SU-DHL-6 (cell line): ENCODE data around the gene FGF19.

Experiments used
- H2AFZ ChIP-seq: fragments of 200-600 bp; sonication (generic); 2 replicates; pipeline ENCODE4 v1.6.1; 2014; ENCODE audit warnings: low read depth, mild to moderate bottlenecking, moderate library complexity, mixed read lengths, antibody characterized with exemption, low read length; ENCODE audit not compliant: severe bottlenecking
- H3F3A ChIP-seq: fragments of 200-600 bp; shearing (Covaris generic); 2 replicates; pipeline ENCODE4 v1.6.0; 2016; ENCODE audit warnings: antibody characterized with exemption, mild to moderate bottlenecking; ENCODE audit not compliant: insufficient read depth
- H3K27ac ChIP-seq: fragments of 200-600 bp; sonication (generic); 2 replicates; pipeline ENCODE4 v1.5.1; 2016; ENCODE audit warnings: low read depth, mild to moderate bottlenecking, low read length, moderate library complexity, mixed read lengths
- H3K27me3 ChIP-seq: fragments of 200-600 bp; sonication (generic), shearing (Covaris generic); 2 replicates; pipeline ENCODE4 v1.6.0; 2014; ENCODE audit warnings: mild to moderate bottlenecking, low read length
- H3K36me3 ChIP-seq: fragments of 200-600 bp; sonication (generic); 2 replicates; pipeline ENCODE4 v1.6.1; 2014; ENCODE audit warnings: mild to moderate bottlenecking, low read length, mixed read lengths
- H3K4me2 ChIP-seq: fragments of 300-600, 200-600 bp; shearing (Covaris generic), sonication (generic); 2 replicates; pipeline ENCODE4 v1.6.0; 2014; ENCODE audit warnings: low read length, low read depth, mild to moderate bottlenecking; ENCODE audit not compliant: poor library complexity, severe bottlenecking
- H3K4me3 ChIP-seq: fragments of 200-600 bp; sonication (generic); 2 replicates; pipeline ENCODE4 v1.5.1; 2014; ENCODE audit warnings: antibody characterized with exemption, low read length, mild to moderate bottlenecking, mixed read lengths; ENCODE audit not compliant: insufficient read depth, poor library complexity, severe bottlenecking
- H3K79me2 ChIP-seq: fragments of 200-600 bp; sonication (generic); 2 replicates; pipeline ENCODE4 v1.6.1; 2014; ENCODE audit warnings: mild to moderate bottlenecking, low read length, moderate library complexity; ENCODE audit not compliant: insufficient read depth
- H3K9ac ChIP-seq: fragments of 200-600 bp; sonication (generic); 2 replicates; pipeline ENCODE4 v1.7.0; 2014; ENCODE audit warnings: mild to moderate bottlenecking, low read length
- H3K9me2 ChIP-seq: fragments of 200-600 bp; sonication (generic); replicated peaks from 2 replicates; pipeline ENCODE4 v1.6.1; 2014; ENCODE audit warnings: low read length; ENCODE audit not compliant: insufficient read depth
- H3K9me3 ChIP-seq: fragments of 200-600 bp; sonication (generic); 2 replicates; pipeline ENCODE4 v1.6.1; 2014; ENCODE audit warnings: low read length, mixed read lengths; ENCODE audit not compliant: insufficient read depth
- H4K20me1 ChIP-seq: fragments of 200-600 bp; sonication (generic); 2 replicates; pipeline ENCODE4 v1.6.1; 2014; ENCODE audit warnings: low read depth, mild to moderate bottlenecking, antibody characterized with exemption, low read length, moderate library complexity, mixed read lengths
- CTCF ChIP-seq: fragments of 200-600 bp; sonication (generic); IDR thresholded peaks from one replicate; pipeline ENCODE4 v1.5.1; 2017; ENCODE audit warnings: antibody characterized with exemption, mild to moderate bottlenecking, low read length, moderate library complexity; ENCODE audit not compliant: insufficient read depth, poor library complexity, severe bottlenecking
- EZH2phosphoT487 ChIP-seq: fragments of 200-600 bp; sonication (generic), shearing (Covaris generic); conservative IDR thresholded peaks from 2 replicates; pipeline ENCODE4 v1.6.1; 2018; ENCODE audit warnings: mild to moderate bottlenecking, antibody characterized with exemption, low read length, moderate library complexity, mixed read lengths

Gene FGF19

GRCh38 chr11:69655479-69656428, 48.1 kb downstream of the FGF19 start:
- Histone ChIP-seq H4K20me1 (no peaks in the 10 kb centered on the region), H3K9me2 (no peaks in the 10 kb centered on the region), H2AFZ (no peak overlapping the region), H3K4me3 (no peak overlapping the region), H3K9ac (no peak overlapping the region), H3K27ac (no peak overlapping the region), H3F3A (no peaks in the 10 kb centered on the region), H3K79me2 (no peaks in the 10 kb centered on the region), H3K4me2 (no peak overlapping the region), H3K27me3 (no peaks in the 10 kb centered on the region), H3K36me3 (no peaks in the 10 kb centered on the region), H3K9me3 (no peaks in the 10 kb centered on the region)
- TF ChIP-seq CTCF (no peak), EZH2phosphoT487 (no peak)

GRCh38 chr11:69654660-69655478, 49.0 kb downstream of the FGF19 start:
- Histone ChIP-seq H3K9me3 (no peaks in the 10 kb centered on the region), H3K4me2 (no peak overlapping the region), H3K4me3 (no peak overlapping the region), H3F3A (no peaks in the 10 kb centered on the region), H3K27ac (no peak overlapping the region), H2AFZ (no peak overlapping the region), H4K20me1 (no peaks in the 10 kb centered on the region), H3K9ac (no peak overlapping the region), H3K9me2 (no peaks in the 10 kb centered on the region), H3K79me2 (no peaks in the 10 kb centered on the region), H3K36me3 (no peaks in the 10 kb centered on the region), H3K27me3 (no peaks in the 10 kb centered on the region)
- TF ChIP-seq EZH2phosphoT487 = no peak
- no peak for TF ChIP-seq CTCF

GRCh38 chr11:69654001-69654659, 49.7 kb downstream of the FGF19 start:
- H3K4me3 ChIP-seq = no peak overlapping the region
- TF ChIP-seq EZH2phosphoT487 = no peak
- no peak for TF ChIP-seq CTCF
- no peaks in the 10 kb centered on the region for H3K79me2 ChIP-seq
- H3K4me2 ChIP-seq = no peak overlapping the region
- no peaks in the 10 kb centered on the region for H4K20me1 ChIP-seq
- no peaks in the 10 kb centered on the region for H3K9me3 ChIP-seq
- no peak overlapping the region for H3K27ac ChIP-seq
- H3F3A ChIP-seq = no peaks in the 10 kb centered on the region
- H2AFZ ChIP-seq = no peak overlapping the region
- H3K9ac ChIP-seq = no peak overlapping the region
- no peaks in the 10 kb centered on the region for H3K36me3 ChIP-seq
- no peaks in the 10 kb centered on the region for H3K9me2 ChIP-seq
- H3K27me3 ChIP-seq = no peaks in the 10 kb centered on the region
